SH-SY5Y (cell line): Measurements from ENCODE around the gene ABCA1.

ENCODE experiments used
- GATA2 ChIP-seq: IDR thresholded peaks from 2 replicates; pipeline ENCODE4 v1.6.1; 2011; ENCODE audit warnings: mild to moderate bottlenecking, low read depth, low read length
- GATA3 ChIP-seq: IDR thresholded peaks from 2 replicates; pipeline ENCODE4 v1.6.1; 2011; ENCODE audit warnings: low read depth, mild to moderate bottlenecking, low read length, moderate library complexity

GRCh38 chr9:104900871-104901270, 27.1 kb downstream of the ABCA1 start:
- no peak for TF ChIP-seq GATA2
- TF ChIP-seq GATA3: no peak
